Psoas muscle (tissue), 8 donors: ENCODE results near the gene SBK1. TPM values are rescaled to one million over a fixed set of nuclear protein-coding genes. Genes with fewer than 3 reads are reported as not detected.

Experiments used
- ATAC-seq, 4 donors: fragments of 200-7000 bp; cut with Tn5 transposase; one replicate each; pipeline ENCODE4 v1.9.1; 2020; ENCODE audit warnings: moderate library complexity in 3 of 4, mild to moderate bottlenecking in 2 of 4
- DNase-seq, 2 donors: peaks; one replicate each; pipeline ENCODE4 v3.0.0-alpha.2; 2020
- H3K27ac ChIP-seq: fragments of 200-600 bp; one replicate; pipeline ENCODE4 v1.8.0; 2022
- H3K27me3 ChIP-seq, 3 donors: fragments of 200-600 bp in 1 of 3; one replicate each; pipeline versions ENCODE4 v1.6.1 to v1.8.0; 2013 to 2022; ENCODE audit warnings: low read length in 2 of 3, mild to moderate bottlenecking in 2 of 3, moderate library complexity in 1 of 3; ENCODE audit not compliant: insufficient read depth in 3 of 3
- H3K36me3 ChIP-seq, 2 donors: fragments of 200-600 bp in 1 of 2; one replicate each; pipeline versions ENCODE4 v1.6.1 to v1.8.0; 2013 to 2022; ENCODE audit warnings: low read depth in 1 of 2, mild to moderate bottlenecking in 1 of 2, moderate library complexity in 1 of 2; ENCODE audit not compliant: insufficient read depth in 1 of 2
- H3K4me1 ChIP-seq: fragments of 200-600 bp; one replicate; pipeline ENCODE4 v1.8.0; 2022
- H3K4me3 ChIP-seq: fragments of 200-600 bp; one replicate; pipeline ENCODE4 v1.8.0; 2022; ENCODE audit warnings: mild to moderate bottlenecking
- H3K9me3 ChIP-seq: fragments of 200-600 bp; one replicate; pipeline ENCODE4 v1.8.0; 2022
- WGBS, 3 donors: extraction: QIAGEN DNeasy Blood & Tissue Kit; methylation state at CpG; one replicate each; pipeline versions ENCODE4 v1.1.6 to v1.1.7; 2013; 5-methylcytosine and 5-hydroxymethylcytosine counted together
- intact Hi-C, 2 donors: fragments of 100-400 bp; cut with DNase I; formaldehyde crosslinking; loops; one replicate each; pipeline versions ENCODE4 v1.11.0 to v1.14.2; 2022
- polyA plus RNA-seq, 3 donors: library from polyadenylated mRNA; stranded (reverse); fragments of 200-250 nt; gene quantifications; one replicate each; pipeline ENCODE4 v1.2.3, GENCODE V29; 2013
- total RNA-seq, 4 donors: library from RNA; stranded (reverse); fragmentation: NEBNext Ultra II Directional in 2 of 4; extraction: Animal tissue kit (Norgen Biotek cat#: 25700) in 2 of 4; gene quantifications; one replicate each; pipeline versions ENCODE4 v1.2.1 to v1.2.4, GENCODE V29; 2021 to 2023
- TF ChIP-seq, protein P1 (sequence below): fragments of 200-600 bp; IDR thresholded peaks from one replicate; pipeline ENCODE4 v1.8.0; 2022; ENCODE audit warnings: antibody characterized with exemption
- donor health status: healthy with polysubstance abuse.
- donor health status: DM: no; HTN: no; CAD: no; lungs with moderate emphysema.
- donor health status: Bipolar disorder and iron deficiency.
- donor health status: healthy.
- donor health status: DM: yes; HTN: yes; CAD: no.
- donor health status: DM: no; HTN: no; CAD: no.
- donor health status: DM: no; HTN: no; CAD: no.
- donor health status: DM: yes; HTN: yes; CAD: no.

SBK1 gene
- total and polyA plus RNA-seq, 7 donors, result 1.3 to 20.6 (median 5.3) TPM

DNA sequence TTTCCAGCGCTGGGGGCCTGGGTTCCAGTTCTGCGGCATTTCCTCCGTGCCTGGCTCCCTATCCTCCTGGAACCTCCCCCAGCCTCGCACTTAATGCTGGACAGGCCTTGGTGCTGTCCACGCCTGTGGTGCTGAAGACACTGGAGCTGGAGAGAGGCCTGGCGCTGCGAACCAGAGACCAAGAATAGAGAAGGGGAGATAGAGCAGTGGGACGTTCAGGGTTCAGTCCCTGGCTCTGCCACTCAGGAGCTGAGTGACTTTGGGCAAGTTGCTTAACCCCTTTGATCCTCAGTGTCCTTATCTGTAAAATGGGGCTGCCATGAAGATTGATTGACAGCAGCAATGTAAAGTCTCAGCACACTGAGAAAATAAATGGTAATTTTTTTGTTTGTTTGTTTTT, 11.9 kb downstream of the SBK1 start:
- intact Hi-C loops, result no loop called here
- Histone ChIP-seq H3K27me3 (no peaks in the 10 kb centered on the region), H3K36me3 (no peaks in the 10 kb centered on the region), H3K4me1 (peaks cover 10% of the 10 kb centered on the region), H3K9me3 (no peaks in the 10 kb centered on the region), H3K4me3 (no peak overlapping the region), H3K27ac (no peak overlapping the region)
- ATAC-seq (no peak), DNase-seq (peak in 1 of 2 donors; percentile 34)
- 49 to 55% (median 51%) methylated on average over 8 of the region's 8 CpGs for WGBS, 3 donors
- TF ChIP-seq, protein P1, sequence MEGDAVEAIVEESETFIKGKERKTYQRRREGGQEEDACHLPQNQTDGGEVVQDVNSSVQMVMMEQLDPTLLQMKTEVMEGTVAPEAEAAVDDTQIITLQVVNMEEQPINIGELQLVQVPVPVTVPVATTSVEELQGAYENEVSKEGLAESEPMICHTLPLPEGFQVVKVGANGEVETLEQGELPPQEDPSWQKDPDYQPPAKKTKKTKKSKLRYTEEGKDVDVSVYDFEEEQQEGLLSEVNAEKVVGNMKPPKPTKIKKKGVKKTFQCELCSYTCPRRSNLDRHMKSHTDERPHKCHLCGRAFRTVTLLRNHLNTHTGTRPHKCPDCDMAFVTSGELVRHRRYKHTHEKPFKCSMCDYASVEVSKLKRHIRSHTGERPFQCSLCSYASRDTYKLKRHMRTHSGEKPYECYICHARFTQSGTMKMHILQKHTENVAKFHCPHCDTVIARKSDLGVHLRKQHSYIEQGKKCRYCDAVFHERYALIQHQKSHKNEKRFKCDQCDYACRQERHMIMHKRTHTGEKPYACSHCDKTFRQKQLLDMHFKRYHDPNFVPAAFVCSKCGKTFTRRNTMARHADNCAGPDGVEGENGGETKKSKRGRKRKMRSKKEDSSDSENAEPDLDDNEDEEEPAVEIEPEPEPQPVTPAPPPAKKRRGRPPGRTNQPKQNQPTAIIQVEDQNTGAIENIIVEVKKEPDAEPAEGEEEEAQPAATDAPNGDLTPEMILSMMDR, result no peak

DNA sequence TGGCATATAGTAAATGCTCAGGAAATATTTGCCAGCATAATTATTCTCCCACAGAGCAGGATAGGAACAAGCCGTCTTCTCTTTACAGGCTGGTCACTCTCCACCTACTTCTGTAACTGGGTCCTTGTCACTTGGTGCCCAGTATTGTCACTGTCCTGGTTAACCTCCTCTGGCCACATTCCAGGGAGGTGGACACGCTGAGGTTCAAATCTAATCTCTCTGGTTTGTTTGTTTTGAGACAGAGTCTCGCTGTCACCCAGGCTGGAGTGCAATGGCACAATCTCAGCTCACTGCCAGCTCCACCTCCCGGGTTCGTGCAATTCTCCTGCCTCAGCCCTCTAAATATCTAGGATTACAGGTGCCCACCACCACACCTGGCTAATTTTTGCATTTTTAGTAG, 15.6 kb downstream of the SBK1 start:
- WGBS, 3 donors, result 74 to 86% (median 80%) methylated on average over 5 of the region's 5 CpGs
- TF ChIP-seq, protein P1, result no peak
- Histone ChIP-seq H3K4me1 (no peaks in the 10 kb centered on the region), H3K27ac (no peak overlapping the region), H3K4me3 (no peak overlapping the region), H3K36me3 (no peaks in the 10 kb centered on the region), H3K9me3 (no peaks in the 10 kb centered on the region), H3K27me3 (no peaks in the 10 kb centered on the region)
- ATAC-seq (no peak), DNase-seq (no peak)
- intact Hi-C loops, result no loop called here

DNA sequence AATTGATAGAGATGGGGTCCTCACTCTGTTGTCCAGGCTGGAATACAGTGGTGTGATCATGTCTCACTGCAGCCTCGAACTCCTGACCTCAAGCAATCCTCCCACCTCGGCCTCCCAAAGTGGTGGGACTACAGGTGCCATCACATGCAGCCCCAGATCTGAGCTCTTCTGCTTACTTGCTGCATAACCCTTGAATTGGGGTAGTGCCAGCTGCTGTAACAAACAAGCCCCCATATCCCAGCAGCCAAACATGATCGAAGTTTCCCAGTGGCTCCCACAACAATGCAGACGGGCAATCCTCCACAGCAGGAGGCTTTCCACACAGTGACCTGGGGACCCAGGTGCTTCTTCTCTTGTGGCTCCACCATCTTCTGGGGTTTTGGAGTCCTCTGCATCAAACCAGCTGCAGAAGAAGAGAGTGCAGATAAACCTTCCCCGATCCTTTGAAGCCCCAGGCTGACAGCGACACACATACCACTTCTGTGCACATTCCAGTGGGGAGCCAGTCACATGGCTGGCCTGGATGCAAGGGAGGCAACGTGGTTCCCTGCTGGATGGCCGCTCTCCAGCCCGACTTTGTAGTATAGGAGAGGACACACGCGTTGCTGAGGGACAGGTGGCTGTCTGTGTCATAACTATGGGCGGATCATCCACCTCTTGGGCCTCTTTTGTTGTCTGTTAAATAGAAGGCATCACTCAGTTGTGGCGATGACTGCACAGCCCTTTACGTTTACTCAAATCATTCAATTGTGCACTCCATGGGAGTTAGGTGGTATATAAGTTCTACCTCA, 16.7 kb downstream of the SBK1 start:
- DNase-seq, result no peak
- intact Hi-C loops, result no loop called here
- WGBS, 3 donors, result 63 to 74% (median 69%) methylated on average over 14 of the region's 14 CpGs

DNA sequence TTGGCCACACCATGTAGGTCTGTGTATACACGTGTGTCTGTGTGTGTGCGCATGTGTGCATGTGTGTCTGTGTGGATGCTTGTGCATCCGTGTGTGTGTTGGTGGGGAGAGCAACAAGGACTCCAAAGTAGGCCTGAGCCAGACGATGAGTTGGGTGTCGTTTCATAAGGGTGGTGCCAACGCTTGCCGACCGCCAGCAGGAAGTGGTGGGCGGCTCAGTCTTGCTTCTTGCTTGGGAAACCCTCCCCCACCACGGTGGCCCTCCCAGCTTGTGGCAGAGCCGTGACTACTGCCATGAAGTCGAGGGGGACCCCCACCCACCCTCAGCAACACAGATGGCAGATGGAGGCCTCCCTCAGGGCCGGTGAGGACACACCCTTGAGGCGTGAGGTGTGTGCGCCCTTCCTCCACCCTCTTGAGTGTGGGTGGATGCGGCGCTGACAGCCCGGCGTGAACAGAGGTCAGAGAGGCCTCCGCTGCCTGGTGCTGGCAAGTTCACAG, 17.5 kb downstream of the SBK1 start:
- Histone ChIP-seq H3K27ac (no peak overlapping the region), H3K4me3 (no peak overlapping the region), H3K27me3 (no peaks in the 10 kb centered on the region), H3K4me1 (no peaks in the 10 kb centered on the region), H3K36me3 (no peaks in the 10 kb centered on the region), H3K9me3 (no peaks in the 10 kb centered on the region)
- TF ChIP-seq, protein P1, result no peak
- ATAC-seq, result no peak
- intact Hi-C loops, result no loop called here
- 67 to 80% (median 73%) methylated on average over 20 of the region's 20 CpGs for WGBS, 3 donors
- DNase-seq, result peak in 1 of 2 donors; percentile 54

More for the DNA sequence above, 16.7 kb downstream of the SBK1 start:
- Histone ChIP-seq H3K4me1 (no peaks in the 10 kb centered on the region), H3K27ac (no peak overlapping the region), H3K4me3 (no peak overlapping the region), H3K36me3 (no peaks in the 10 kb centered on the region), H3K9me3 (no peaks in the 10 kb centered on the region), H3K27me3 (no peaks in the 10 kb centered on the region)
- ATAC-seq, result peak; percentile 57 to 82 (median 74)
- TF ChIP-seq, protein P1, result no peak
